ENCODE results near the gene GSTK1.
A peak's percentile ranks its signal among the peaks of the same experiment; 100 is the strongest.

Gene GSTK1

DNA sequence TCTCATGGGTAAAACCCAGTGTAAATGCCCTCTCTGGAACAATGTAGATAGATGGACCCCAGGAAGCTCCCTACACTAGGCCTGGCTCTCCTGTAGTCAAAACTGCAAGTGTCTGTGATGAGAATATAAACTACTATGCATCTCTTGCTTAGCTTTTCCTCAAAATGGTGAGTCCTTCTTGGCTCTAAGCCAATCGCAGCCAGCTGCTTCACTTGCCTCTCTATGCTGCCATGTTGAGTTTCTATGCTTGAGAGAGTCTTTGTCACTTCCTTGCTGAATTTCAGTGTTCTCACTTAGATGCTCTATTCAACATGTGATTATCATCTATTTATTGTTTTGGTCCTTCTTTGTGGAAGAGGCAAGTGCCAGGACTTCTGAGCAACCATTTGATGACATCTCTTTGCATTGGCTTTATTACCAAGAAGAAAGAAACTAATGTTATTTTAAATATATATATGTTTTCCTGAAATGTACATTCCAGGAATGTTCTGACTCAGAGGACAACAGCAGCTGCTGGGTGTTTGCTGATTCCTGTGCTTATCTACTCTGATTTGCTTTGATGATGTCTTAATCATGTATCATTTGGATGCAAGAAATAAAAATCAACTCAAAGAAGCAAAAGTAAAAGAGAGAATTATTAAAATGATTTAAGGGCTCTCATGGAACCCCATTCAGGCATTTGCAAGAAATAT, 24.8 kb upstream of the GSTK1 start:
- H3K4me3 ChIP-seq (ENCODE audit: low read depth, low read length): no peak overlapping the region
- TF ChIP-seq, protein P1, sequence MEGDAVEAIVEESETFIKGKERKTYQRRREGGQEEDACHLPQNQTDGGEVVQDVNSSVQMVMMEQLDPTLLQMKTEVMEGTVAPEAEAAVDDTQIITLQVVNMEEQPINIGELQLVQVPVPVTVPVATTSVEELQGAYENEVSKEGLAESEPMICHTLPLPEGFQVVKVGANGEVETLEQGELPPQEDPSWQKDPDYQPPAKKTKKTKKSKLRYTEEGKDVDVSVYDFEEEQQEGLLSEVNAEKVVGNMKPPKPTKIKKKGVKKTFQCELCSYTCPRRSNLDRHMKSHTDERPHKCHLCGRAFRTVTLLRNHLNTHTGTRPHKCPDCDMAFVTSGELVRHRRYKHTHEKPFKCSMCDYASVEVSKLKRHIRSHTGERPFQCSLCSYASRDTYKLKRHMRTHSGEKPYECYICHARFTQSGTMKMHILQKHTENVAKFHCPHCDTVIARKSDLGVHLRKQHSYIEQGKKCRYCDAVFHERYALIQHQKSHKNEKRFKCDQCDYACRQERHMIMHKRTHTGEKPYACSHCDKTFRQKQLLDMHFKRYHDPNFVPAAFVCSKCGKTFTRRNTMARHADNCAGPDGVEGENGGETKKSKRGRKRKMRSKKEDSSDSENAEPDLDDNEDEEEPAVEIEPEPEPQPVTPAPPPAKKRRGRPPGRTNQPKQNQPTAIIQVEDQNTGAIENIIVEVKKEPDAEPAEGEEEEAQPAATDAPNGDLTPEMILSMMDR (IDR thresholded peaks at IDR 0.05; ENCODE audit: control insufficient read depth, extremely low read depth, insufficient read depth): no peak
- DNase-seq (ENCODE audit: low read depth): no peak

DNA sequence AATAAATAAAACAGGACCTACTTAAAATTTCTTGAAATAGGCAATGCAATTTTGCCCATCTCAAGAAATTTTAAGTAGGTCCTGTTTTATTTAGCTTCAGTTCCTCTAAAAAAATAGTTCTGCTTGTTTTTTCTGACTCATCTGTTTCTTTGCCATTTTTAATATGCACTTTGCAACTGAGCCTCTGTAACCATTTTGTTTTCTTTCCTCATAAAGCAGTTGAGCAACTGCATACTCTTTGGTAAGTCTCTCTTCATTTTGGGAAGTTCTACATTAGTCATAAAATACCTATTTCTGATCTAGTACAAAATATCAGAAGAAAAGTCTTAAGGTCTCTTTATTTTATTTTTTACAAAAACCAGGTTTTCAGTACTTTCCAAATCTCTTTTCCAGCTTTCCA, 23.4 kb upstream of the GSTK1 start:
- TF ChIP-seq, protein P1 (IDR thresholded peaks at IDR 0.05; ENCODE audit: control insufficient read depth, extremely low read depth, insufficient read depth): no peak
- no peak overlapping the region for H3K4me3 ChIP-seq (ENCODE audit: low read depth, low read length)
- no peak for DNase-seq (ENCODE audit: low read depth)

DNA sequence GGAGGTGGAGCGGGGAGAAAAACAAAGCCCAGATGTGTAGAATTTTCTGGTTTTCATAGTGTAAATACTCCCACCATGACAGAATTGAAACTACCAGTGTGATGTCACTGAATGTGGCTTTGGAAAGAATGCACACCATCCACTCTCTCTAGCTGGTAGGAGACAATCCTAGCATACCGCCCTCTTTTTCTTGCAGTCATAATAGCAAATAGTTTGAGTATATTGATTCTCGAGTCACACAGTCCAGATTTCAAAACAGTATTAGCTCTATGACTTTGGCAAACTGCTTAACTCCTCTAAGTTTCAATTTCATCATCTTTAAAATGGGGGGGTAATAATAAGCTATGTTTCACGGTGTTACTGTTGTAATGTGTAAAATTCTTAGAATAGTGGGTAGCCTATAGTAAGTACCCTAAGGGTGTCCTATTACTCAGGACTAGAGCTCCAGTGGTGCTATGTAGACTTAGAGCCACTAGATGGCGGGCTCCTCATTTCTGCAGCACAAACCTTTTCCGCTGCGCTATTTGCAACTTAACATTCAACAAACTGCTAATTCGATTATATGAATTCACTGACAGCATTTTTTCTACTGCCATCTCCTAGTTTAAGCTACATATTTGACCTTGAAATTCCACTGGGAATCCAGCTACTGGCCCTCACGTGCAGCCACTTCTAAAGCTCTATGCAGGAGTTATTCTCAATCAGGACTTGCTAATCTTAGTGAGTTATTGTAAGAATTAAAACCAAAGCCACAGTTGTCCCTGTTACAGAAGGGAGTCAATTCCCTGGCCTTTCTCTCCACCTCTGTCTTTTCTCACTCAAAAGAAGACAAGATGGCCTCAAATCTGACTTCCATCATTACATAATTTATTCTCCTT, 22.7 kb upstream of the GSTK1 start:
- no peak overlapping the region for H3K4me3 ChIP-seq (ENCODE audit: low read depth, low read length)
- TF ChIP-seq, protein P1 (IDR thresholded peaks at IDR 0.05; ENCODE audit: control insufficient read depth, extremely low read depth, insufficient read depth): peak; percentile 77
- DNase-seq (ENCODE audit: low read depth): peak; percentile 56

DNA sequence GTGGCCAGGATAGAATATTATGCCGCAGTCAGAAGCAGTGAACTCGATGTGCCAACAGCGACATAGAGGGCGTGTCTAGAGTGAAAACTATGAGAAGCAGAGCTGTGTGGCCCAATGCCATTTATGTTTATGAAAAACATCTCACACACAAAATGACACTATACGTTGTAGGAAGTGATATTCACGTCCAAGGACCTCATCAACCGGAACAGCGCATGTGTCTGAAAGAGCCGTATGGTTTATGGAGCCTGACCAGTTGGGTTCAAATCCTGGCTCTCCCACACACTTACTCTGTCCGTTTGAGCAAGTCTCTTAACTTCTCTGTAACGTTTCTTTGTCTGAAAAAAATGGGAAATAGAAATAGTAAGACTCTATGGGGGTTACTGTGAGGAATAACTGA, 20.9 kb upstream of the GSTK1 start:
- TF ChIP-seq, protein P1 (IDR thresholded peaks at IDR 0.05; ENCODE audit: control insufficient read depth, extremely low read depth, insufficient read depth): no peak
- DNase-seq (ENCODE audit: low read depth): no peak
- no peak overlapping the region for H3K4me3 ChIP-seq (ENCODE audit: low read depth, low read length)

DNA sequence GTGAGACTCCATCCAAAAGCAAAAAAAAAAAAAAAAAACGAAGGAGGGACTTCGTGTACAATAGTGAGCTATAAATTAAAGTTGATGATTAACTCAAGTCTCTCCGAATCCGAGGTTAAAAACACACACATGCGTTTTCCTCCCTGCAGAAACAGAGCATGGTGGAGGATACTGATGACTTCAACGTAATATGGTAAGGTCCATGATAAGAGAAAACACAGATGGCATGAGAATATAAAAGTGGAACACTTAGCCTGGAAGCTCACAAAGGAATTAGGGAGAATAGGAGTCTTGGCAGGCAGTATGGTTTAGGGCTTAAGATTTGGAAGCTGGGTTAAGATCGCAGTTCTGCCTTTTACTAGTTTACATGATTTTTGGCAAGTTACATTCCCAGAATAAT, 20.1 kb upstream of the GSTK1 start:
- H3K4me3 ChIP-seq (ENCODE audit: low read depth, low read length): no peak overlapping the region
- TF ChIP-seq, protein P1 (IDR thresholded peaks at IDR 0.05; ENCODE audit: control insufficient read depth, extremely low read depth, insufficient read depth): no peak
- no peak for DNase-seq (ENCODE audit: low read depth)

DNA sequence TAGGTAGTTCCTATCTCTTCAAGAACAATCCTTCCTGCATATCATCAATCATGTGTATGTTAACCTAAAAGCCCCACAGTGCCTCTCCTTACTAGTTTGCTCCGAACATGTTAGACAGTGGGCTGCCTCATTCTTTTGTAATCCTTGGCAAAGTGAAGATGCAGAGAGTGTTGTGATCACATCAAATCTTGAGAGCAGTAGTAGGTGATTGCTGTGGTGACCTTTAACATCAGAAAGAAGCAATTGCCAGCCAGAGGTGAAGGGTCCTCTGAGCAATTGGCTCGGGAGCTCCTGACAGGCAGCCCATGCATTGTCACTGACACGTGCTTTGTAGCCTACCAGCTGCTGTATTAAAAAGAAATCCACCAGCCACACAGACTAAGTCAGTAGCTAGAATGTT, 19.6 kb upstream of the GSTK1 start:
- DNase-seq (ENCODE audit: low read depth): no peak
- TF ChIP-seq, protein P1 (IDR thresholded peaks at IDR 0.05; ENCODE audit: control insufficient read depth, extremely low read depth, insufficient read depth): no peak

More for the DNA sequence above, 19.6 kb upstream of the GSTK1 start:
- H3K4me3 ChIP-seq (ENCODE audit: low read depth, low read length): no peak overlapping the region

Measured in LNCaP clone FGC (cell line).